ENCODE measurements around the gene LHPP.

GRCh38 chr10:124572751-124573150 is 111.1 kb downstream of the LHPP start:
- TF ChIP-seq, protein P1, sequence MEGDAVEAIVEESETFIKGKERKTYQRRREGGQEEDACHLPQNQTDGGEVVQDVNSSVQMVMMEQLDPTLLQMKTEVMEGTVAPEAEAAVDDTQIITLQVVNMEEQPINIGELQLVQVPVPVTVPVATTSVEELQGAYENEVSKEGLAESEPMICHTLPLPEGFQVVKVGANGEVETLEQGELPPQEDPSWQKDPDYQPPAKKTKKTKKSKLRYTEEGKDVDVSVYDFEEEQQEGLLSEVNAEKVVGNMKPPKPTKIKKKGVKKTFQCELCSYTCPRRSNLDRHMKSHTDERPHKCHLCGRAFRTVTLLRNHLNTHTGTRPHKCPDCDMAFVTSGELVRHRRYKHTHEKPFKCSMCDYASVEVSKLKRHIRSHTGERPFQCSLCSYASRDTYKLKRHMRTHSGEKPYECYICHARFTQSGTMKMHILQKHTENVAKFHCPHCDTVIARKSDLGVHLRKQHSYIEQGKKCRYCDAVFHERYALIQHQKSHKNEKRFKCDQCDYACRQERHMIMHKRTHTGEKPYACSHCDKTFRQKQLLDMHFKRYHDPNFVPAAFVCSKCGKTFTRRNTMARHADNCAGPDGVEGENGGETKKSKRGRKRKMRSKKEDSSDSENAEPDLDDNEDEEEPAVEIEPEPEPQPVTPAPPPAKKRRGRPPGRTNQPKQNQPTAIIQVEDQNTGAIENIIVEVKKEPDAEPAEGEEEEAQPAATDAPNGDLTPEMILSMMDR (conservative IDR thresholded peaks at IDR 0.05; ENCODE audit: low read depth in 2 of 2) = no peak
- TF ChIP-seq, protein P2, sequence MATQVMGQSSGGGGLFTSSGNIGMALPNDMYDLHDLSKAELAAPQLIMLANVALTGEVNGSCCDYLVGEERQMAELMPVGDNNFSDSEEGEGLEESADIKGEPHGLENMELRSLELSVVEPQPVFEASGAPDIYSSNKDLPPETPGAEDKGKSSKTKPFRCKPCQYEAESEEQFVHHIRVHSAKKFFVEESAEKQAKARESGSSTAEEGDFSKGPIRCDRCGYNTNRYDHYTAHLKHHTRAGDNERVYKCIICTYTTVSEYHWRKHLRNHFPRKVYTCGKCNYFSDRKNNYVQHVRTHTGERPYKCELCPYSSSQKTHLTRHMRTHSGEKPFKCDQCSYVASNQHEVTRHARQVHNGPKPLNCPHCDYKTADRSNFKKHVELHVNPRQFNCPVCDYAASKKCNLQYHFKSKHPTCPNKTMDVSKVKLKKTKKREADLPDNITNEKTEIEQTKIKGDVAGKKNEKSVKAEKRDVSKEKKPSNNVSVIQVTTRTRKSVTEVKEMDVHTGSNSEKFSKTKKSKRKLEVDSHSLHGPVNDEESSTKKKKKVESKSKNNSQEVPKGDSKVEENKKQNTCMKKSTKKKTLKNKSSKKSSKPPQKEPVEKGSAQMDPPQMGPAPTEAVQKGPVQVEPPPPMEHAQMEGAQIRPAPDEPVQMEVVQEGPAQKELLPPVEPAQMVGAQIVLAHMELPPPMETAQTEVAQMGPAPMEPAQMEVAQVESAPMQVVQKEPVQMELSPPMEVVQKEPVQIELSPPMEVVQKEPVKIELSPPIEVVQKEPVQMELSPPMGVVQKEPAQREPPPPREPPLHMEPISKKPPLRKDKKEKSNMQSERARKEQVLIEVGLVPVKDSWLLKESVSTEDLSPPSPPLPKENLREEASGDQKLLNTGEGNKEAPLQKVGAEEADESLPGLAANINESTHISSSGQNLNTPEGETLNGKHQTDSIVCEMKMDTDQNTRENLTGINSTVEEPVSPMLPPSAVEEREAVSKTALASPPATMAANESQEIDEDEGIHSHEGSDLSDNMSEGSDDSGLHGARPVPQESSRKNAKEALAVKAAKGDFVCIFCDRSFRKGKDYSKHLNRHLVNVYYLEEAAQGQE (IDR thresholded peaks at IDR 0.05; ENCODE audit: unreplicated experiment) = no peak
- TF ChIP-seq CREB1 (CRISPR knock-in tag; IDR thresholded peaks at IDR 0.05; ENCODE audit: low read depth) (no peak), POLR2AphosphoS5 (IDR thresholded peaks at IDR 0.05; ENCODE audit: low read depth) (no peak), EZH2phosphoT487 (IDR thresholded peaks at IDR 0.05; ENCODE audit: unreplicated experiment) (no peak), EZH2 (IDR thresholded peaks at IDR 0.05; ENCODE audit: low read depth, unreplicated experiment) (no peak), ZNF462 (CRISPR knock-in tag; IDR thresholded peaks at IDR 0.05) (no peak), ETS1 (IDR thresholded peaks at IDR 0.05) (no peak), STAT1 (IDR thresholded peaks at IDR 0.05; ENCODE audit: unreplicated experiment) (no peak), JUNB (IDR thresholded peaks at IDR 0.05; ENCODE audit: unreplicated experiment) (no peak), NANOG (IDR thresholded peaks at IDR 0.05; ENCODE audit: borderline replicate concordance) (no peak)

Measured in GM23338 (cell line).